AG04449 (cell line): ENCODE measurements around the gene EIF2B2.

Experiments used
- CTCF ChIA-PET: fragments of 350-600 bp; formaldehyde crosslinking; extraction: SDS; loops from one replicate; lab custom pipeline; 2021; ENCODE audit warnings: antibody characterized with exemption; lab: Yijun Ruan, JAX
- POLR2A ChIA-PET: fragments of 400-600, 350-600 bp; formaldehyde crosslinking; extraction: SDS; loops from one replicate; lab custom pipeline; 2020; ENCODE audit warnings: antibody characterized with exemption, inconsistent platforms; lab: Yijun Ruan, JAX
- DNase-seq: peaks from one replicate; pipeline ENCODE4 v3.0.0-alpha.2; 2010; ENCODE audit warnings: low read depth, low spot score
- H3K4me3 ChIP-seq: 2 replicates; pipeline ENCODE4 v1.5.1; 2011; ENCODE audit warnings: low read depth, mild to moderate bottlenecking, control low read depth, low read length
- CTCF ChIP-seq: IDR thresholded peaks from one replicate; pipeline ENCODE4 v1.5.1; 2011; ENCODE audit warnings: mild to moderate bottlenecking, moderate library complexity, low read length, control low read depth, inconsistent platforms; ENCODE audit not compliant: insufficient read depth; ENCODE audit errors: missing control alignments

The EIF2B2 gene

GRCh38 chr14:75032939-75033338 lies 30.2 kb downstream of the EIF2B2 start:
- no peak for TF ChIP-seq CTCF
- no peak for DNase-seq
- ChIA-PET CTCF (interaction anchor here (0.8 kb wide), 1 partner anchor 9 kb away, joined by 3 read pairs; no protein-coding TSS in a partner anchor), POLR2A (no interaction called here)
- H3K4me3 ChIP-seq, result no peak overlapping the region

- POLR2A ChIA-PET, result no interaction called here
- CTCF ChIA-PET, result interaction anchor here (1.6 kb wide), 1 partner anchor 10 kb away, joined by 5 read pairs; no protein-coding TSS in a partner anchor
- H3K4me3 ChIP-seq, result no peak overlapping the region
- TF ChIP-seq CTCF, result no peak
- no peak for DNase-seq
Measured at GRCh38 chr14:75040507-75040906, 37.8 kb downstream of the EIF2B2 start.

GRCh38 chr14:75040959-75041358 lies 38.2 kb downstream of the EIF2B2 start:
- no peak overlapping the region for H3K4me3 ChIP-seq
- DNase-seq, result no peak
- POLR2A ChIA-PET, result no interaction called here
- CTCF ChIA-PET, result interaction anchor here (1.6 kb wide), 2 partner anchors 11 to 23 kb away, joined by 4 to 5 read pairs; no protein-coding TSS in a partner anchor
- TF ChIP-seq CTCF, result no peak

- POLR2A ChIA-PET, result no interaction called here
Measured at GRCh38 chr14:75041613-75042012, 38.9 kb downstream of the EIF2B2 start.

GRCh38 chr14:75042035-75042434 lies 39.3 kb downstream of the EIF2B2 start:
- no peak overlapping the region for H3K4me3 ChIP-seq
- no peak for DNase-seq
- ChIA-PET POLR2A (no interaction called here), CTCF (interaction anchor here (0.8 to 1.6 kb wide), 5 partner anchors 11 to 97 kb away, joined by 3 to 5 read pairs (median 4); no protein-coding TSS in a partner anchor)
- TF ChIP-seq CTCF, result no peak

More at GRCh38 chr14:75041613-75042012, 38.9 kb downstream of the EIF2B2 start:
- no peak for TF ChIP-seq CTCF
- CTCF ChIA-PET, result interaction anchor here (0.8 to 1.6 kb wide), 5 partner anchors 11 to 96 kb away, joined by 3 to 5 read pairs (median 4); no protein-coding TSS in a partner anchor
- no peak overlapping the region for H3K4me3 ChIP-seq
- no peak for DNase-seq

GRCh38 chr14:75044322-75044721 lies 41.6 kb downstream of the EIF2B2 start:
- no peak for TF ChIP-seq CTCF
- peak; percentile 52 for DNase-seq
- H3K4me3 ChIP-seq, result no peak overlapping the region
- CTCF ChIA-PET, result no interaction called here
- POLR2A ChIA-PET, result no interaction called here
